Activated effector memory CD4-positive, alpha-beta T cell treated with anti-CD3 and anti-CD28 coated beads, Interleukin-2, amount 50 U/mL, for 16 hours (primary cell): ENCODE data around the gene SLC17A2.

ENCODE experiments used
- DNase-seq: peaks from one replicate; pipeline ENCODE4 v3.0.0-alpha.2; 2020

Gene SLC17A2

DNA sequence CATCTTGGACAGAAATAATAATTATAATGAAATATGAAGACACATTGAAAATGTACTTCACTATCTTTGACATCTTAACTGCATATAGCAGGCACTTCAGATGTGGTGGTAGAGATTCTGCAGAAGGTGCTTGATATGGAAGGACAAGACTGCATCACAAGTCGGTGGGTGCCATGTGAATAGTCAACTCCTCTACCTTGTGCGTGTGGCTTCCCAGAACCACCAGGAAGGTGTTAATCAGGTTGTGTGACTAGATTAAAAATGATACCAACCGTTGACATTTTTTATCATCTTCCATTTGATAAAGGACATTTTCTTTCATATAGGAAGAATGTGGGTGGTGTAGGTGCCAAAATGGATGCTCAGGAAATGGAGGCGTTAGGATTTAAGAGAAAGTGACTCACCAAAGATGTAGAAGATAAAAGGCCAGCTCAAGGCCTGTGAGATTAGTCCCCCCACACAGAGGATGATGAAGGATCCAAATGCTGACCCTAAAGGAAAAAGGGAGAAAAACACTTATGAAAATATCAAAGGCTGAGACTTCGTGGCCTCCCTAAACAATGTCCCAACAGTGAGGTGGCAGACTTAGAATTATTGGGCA lies 12.3 kb downstream of the SLC17A2 start:
- peak; percentile 63 for DNase-seq

DNA sequence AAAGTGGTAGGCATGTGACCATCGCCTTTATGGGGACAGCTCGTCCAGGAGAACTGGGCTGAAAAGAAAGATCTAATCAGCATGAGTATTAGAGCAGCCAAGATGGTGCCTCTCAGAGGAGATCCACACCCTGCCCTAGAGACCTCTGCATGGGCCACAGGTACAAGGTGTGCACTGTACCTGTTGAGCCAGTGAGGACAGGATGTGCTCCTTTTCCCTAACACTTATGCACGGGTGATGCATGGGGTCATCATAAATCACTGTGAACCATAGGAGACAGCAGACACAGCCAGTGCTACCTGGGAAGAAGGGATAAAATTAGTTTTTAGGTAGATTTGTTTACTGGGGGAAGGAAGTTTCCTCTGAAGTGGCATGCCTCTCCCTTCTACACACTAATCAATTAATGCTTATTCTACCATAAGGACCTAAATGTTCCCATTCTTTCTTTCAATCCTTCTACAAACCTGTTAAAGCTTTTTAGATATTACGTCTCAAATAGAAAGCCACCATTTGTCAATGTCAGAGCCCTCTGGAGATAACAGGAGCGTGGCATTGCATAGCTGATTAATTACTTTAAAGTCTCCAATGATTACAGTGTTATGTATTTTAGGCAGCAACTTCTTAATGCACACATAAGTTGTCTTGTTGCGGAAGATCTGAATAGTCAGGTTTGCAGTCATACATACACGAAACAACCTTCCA lies 13.6 kb downstream of the SLC17A2 start:
- DNase-seq = no peak

DNA sequence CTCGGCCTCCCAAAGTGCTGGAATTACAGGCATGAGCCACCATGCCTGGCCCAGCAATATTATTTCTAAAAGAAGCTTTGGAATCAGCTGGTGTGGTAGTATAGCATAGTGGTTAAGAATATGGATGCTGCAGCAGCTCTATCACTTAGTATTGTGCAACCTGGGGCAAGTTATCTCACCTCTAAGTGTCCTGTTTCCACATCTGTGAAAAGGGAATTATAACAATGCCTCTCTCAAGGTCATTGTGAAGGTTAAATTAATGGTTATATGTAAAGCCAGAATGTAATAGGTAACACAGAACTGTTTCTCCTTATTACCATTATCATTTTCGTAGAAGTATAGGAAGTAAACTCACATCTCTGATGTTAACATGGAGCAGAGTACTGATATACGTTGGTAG lies 14.2 kb downstream of the SLC17A2 start:
- DNase-seq = no peak

DNA sequence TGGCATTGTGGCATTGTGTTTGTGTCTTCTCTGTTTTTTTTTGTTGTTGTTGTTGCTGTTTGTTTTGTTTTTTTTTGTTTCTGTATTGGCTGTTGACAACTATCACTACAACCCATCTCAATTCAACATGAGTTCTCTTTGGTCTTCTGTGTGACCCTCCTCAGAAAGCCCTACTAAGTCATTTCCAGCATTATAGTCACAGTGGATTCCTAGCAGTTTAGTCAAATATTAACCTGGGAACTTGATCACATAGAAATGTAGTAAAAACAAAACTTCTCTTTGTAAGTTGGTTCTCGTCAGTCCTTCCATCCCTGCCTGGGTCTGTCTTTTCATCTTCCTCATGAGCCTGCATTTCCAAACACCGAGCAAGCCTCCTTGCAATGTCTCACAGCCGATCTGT lies 16.8 kb downstream of the SLC17A2 start:
- no peak for DNase-seq

DNA sequence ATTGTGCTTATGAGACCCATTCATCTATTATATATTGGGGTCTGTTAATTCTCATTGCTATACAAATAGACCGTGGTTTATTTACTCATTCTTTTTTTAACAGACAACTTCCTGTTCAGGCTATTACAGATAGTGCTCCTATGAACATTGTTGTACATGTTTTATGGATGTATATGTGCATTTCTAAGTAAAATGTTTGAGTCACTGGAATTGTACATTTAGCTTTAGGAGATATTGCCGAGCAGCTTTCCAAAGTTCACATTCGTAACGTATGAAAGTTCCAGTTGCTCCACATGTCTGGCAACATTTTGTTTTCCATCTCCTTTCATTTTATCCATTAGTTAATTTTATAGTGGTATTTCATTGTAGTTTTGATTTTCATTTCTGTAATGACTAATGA lies 19.1 kb downstream of the SLC17A2 start:
- no peak for DNase-seq

DNA sequence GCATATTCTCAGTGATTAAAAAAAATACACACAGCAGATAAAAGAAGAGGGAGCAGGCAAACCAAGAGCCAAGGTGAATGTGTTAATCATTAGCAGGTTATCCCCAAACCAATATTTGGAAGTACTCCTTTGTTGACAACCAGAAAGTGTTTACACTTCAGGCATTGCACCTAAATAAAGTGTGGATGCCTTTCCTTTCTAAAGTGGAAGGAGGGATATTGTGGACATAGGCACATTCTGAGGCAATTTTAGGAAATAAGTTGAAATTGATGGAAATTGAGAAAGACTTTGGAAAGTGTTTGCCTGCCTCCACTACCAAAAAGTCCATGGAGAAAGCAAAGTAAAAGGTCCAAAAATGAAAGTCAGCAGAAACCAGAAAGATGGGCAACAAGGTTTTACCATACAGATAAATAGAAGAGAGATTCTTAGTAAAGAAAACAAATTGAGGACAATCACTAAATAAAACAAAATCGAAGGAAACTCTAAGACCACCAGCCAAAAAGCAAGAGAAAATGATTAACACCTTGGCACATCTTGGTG lies 22.9 kb downstream of the SLC17A2 start:
- no peak for DNase-seq

DNA sequence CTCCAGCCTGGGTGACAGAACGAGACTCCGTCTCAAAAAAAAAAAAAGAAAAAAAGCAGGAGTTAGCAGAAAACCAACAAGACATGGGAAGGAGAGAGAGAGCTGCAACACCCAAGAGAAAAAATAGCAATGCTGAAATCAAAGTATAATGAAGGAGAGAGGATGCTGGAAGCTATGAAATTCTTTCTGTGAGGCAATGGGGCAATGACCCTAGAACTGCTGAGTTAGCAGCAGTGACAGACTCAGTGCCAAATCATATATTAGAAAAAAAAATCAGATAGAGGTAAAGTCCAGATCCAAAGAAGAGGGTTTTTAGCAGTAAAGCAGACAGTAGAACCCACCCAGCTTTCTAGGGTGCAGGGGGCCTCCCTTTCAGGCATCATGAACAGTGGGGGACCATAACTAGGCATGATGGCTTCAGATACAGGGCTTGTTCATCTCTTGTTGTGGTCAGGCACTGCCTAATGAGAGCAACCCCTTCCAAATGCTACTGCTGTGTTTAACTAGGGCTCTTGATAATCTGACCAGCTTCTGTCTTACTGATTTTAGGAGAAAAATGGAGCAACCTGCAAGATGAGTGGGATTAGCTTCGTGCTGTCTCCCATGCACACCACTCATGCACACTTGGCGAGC lies 26.9 kb downstream of the SLC17A2 start:
- DNase-seq = no peak

DNA sequence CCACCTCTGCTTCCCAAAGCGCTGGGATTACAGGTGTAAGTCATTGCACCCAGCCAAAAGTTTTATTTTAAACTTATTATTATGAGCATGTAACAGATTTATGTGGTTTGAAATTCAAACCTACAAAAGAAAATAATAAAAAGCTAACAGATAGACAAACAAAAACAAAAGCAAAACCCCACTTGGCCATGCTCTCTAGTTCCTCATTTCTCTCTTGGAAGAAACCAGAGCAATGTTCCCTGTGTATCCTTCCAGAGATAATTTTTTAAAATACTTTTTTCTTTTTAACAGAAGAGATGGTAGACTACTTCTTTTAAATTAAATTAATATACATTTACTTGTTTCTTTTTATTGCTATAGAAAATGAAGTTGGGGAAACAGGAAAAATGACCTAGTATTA lies 28.4 kb downstream of the SLC17A2 start:
- no peak for DNase-seq

DNA sequence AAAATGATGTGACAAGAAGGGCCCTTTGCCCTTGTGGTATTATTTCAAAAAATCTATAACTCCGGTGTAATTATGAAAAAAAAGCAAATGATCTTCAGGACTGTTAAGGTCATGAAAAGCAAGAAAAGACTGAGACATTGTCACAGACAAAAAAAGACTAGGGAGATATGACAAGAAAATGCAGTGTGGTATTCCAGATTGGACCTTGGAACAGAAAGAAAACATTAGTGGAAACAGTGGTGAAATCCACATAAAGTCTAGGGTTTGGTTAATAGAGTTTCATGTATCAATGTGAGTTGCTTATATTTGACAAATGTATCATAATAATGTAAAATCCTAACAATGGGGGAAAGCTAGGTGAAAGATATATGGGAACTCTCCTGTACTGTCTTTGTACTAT lies 29.6 kb downstream of the SLC17A2 start:
- DNase-seq = no peak

DNA sequence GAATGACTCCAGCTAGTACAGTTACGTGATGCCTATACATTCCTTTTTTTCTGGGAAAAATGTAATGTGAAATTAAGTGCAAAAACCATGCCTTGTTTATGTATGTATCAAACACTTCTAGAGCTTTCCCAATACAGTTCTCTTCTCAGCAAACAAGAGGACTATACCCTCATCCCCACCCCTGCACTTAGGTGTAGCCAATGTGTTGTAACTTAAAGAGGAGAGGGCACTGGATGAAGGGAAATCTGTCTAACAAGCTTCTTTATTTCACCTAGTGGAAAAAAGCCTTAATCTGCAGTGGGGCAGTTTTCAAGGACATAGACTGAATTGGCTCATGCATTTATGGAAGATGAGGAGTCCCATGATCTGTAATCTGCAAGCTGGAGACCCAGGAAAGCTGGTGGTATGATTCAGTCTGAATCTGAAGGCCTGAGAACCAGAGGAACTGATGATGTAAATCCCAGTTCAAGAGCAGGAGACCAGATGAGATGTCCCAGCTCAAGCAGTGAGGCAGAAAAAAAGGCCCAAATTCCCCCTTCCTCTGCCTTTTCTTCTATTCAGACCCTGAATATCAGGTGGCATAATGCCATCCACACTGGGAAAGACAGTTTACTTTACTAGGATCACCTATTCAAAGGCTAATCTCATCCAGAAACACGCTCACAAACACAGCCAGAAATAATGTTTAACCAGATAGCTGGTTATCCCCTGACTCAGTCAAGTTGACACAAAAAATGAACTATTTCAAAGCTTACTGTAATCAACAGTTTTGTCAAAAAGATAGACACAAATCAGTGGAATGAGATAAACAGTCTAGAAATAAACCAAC lies 30.7 kb downstream of the SLC17A2 start:
- no peak for DNase-seq

DNA sequence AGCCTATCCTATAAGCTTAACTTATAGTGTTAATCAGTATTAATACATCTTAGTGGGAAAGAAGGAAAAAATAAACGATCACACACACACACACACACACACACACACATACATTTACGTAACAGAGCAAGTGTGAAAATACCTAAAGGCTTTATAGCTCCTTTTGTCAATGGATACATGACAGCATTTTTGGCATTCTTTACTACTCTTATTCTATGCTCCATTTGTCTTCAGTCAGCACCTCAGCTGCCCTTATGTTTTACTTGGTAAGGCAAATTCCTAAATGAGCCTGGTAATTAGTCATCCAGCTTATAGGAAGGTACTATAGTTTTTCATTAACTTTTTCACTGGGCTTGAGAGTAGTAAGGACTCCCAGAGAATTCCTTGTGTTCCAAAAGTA lies 31.4 kb downstream of the SLC17A2 start:
- no peak for DNase-seq

DNA sequence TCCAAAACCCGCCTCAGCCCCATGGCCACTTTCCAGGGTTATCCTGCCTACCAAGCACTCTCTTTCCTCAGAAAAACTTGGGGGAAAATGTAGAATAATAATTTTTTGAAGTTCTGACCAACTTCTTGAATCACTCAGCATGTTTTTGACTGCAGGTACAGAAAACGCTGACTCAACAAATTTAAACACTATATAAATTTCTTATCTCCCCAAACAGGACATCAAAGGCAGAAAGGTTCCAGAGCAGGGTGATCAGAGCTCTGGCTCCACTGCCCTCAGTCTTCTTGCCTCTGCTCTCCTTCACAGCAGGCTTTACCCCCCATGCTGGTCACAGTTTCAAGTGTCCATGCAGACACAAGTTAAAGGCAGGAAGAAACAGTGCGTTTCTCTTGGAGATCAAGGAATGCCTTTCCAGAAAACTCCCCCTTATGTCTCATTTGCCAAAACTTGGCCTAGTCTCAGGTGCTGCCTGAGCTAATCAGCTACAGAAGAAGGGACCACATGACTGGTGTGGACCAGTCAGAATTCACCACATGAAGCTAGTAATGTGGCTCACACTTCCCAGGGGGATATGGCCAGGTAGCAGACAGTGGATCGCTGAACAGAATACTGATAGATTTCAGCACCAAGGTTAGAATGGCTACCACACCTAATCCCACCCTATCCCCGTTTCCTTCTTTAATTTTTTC lies 32.1 kb downstream of the SLC17A2 start:
- DNase-seq = no peak

DNA sequence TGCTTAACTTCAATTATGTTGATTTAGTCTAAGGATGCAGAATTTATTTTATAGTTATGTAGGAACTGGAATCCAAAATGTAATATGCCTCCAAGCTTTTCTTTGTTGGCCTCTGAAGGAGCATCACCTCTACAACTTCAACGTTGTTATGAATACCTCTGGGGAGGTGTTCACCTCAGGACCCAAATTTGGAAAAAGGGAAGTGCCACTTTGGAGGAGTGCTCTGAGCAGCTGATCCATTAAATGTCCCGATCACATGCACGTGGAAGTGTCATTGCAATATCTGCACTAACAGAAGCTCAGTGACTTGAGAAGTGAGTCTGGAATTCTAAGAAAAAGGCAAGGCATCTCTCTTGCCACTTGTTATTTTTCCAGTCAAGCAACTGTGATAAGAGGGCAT lies 34.2 kb downstream of the SLC17A2 start:
- no peak for DNase-seq

DNA sequence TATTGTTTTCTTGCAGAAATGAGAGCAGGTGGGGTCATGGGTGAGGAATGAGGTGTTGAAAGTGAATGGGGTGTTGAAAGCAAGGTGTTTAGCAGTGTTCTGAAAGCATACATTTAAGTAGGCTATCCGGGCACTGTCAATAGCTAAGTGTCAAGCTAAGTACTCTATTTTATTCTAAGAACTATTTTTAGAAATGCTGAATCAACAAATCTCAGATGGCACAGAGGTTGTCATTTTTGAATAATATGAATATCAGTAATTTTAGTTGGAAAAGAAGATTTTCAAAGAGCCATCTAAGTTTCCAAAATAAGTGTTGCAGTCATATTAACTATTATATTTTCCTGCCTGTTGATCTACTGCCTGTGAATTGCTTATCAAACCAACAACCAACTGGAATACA lies 34.7 kb downstream of the SLC17A2 start:
- DNase-seq = no peak

DNA sequence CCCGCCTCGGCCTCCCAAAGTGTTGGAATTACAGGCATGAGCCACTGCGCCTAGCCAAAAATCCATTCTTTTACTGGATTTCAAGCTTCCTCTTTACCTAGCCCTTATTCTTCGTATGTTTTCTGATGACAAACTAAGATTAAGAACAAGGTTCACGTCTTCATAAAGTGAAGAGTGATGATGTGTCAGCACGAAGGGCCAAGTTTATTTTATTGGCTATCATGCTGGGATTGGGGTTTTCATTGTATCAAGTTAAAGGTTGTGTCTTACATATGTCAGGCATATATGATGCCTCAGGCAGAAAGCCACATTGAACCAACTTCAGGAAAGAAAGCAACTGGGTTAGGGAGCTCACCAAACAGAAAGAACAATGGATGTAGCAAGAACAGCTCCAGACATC lies 36.7 kb downstream of the SLC17A2 start:
- DNase-seq = no peak

DNA sequence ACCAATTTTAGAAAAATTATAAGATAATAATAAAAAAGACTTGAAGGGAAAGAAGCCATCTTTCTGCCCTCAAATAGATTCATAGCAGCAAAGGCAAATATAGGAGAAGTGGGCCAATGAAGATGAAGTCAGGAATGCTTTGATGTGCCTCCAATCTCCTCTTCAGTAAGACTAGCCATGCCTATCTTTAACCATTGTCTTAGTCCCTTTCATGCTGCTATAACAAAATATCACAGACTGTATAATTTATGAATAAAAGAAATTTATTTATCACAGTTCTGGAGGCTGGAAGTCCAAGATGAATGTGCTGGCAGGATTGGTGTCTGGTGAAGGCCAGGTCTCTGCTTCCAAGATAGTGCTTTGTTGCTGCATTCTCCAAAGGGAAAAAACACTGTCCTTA lies 37.6 kb downstream of the SLC17A2 start:
- no peak for DNase-seq

DNA sequence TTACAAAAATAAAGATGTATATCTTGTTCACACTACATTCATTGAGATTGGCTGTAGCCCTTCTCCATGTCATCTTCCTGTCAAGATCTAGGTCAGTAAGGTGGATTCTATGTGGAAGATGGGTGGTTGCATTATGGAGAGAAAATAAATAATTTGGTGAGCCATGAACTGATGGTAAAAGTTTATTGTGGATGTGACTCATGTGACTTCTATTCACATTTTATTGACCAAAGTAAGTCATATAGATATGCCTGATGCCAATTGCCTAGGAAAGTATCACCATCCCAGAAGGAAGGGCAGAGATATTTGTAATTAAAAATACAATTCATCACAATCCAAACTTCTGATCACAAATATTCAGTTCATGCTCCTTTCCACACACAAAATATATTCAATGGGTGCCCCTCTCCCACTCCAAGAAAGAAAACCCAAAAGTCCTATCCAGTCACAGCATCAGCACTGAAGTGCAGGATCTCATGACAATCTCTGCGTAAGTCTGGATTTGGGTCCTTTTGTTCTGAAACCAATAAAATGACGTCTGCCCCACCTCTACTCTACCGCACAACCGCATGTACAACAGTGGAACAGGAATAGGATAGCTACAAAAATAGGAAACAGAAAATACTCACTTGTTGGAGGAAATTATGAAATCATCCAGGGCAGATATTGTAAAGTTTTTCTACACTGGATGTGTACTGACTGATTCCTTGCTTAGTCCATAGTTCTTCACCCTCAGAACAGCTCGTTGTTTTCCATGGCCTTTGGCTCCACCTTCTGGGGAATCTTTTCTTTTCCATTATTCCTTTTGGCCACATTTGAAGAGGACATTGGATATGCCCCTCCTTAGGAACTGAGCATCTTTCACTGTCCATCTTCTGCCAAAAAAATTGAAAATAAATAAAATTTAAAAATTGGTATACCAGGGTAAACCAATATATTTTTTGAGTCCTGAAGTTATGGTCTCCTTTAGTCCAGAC lies 40.3 kb downstream of the SLC17A2 start:
- no peak for DNase-seq

DNA sequence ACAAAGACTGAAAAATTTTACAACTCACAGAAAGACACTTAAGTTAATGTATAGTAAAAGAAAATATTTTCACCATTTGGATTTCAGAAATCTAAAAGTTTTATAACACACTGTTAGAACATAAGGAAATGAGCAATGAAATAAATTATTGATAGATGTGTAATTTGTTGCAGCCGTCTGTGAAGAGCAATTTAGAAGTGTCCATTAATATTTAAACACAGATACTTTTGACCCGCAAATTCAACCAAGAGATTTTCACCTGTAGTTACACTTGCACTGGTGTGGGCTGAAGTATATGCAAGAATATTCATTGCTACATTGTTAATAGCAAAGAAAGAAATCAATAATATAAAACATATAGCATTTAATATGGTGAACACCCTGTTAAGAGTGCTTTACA lies 41.9 kb downstream of the SLC17A2 start:
- no peak for DNase-seq

DNA sequence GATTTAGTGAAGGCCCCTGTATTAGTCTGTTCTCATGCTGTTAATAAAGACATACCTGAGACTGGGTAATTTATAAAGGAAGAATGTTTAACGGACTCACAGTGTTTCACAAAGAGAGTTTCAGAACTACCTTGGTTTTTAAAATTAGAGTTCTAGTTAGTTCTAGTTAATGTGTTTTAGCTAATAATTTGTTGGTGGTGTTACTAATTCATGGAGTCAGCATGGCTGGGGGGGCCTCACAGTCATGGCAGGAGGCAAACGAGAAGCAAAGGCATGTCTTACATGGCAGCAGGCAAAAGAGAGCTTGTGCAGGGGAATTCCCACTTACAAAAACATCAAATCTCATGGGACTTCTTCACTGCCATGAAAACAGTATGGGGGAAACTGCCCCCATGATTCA lies 44.4 kb downstream of the SLC17A2 start:
- DNase-seq = no peak

DNA sequence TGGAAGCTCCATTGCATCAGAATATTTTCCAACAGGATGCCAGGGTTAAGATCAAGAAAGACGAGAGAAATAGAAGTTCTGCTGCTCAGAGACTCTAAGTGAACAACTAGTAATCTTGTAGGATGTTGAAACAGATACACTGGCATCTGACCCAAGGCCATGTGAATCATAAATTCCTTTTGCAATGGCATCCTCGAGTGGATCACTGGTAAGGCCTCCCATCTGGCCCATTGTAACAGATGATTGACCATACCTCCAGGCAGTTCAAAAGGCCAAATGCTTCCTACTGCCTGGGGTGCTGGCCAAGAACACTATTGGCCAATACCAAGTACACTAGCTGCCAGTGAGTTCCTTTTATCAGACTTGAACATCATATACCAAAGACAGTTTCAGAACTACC lies 46.5 kb downstream of the SLC17A2 start:
- DNase-seq = no peak

DNA sequence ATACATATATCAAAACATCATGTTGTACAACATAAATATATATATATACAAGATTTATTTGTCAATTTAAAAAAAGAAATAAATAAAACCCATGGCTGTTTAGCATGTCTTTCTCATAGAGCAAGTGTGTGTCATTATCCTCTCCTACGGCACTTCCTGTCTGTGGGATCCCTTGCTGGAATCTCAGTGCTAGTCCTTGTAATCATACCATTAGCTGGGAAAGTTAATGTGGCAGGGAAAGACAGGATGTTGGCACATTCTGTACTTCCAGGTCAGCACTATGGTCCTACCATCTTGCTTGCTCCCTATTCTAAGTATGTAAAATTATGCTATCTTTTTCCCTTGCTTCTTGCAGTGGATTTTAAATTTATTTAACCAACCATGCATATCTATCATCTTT lies 47.0 kb downstream of the SLC17A2 start:
- DNase-seq = no peak
